Esophagus squamous epithelium (tissue), 4 donors: ENCODE measurements around the gene EEF1AKMT4.

Experiments
- POLR2A ChIP-seq, 4 donors: fragments of 450-650 bp; IDR thresholded peaks; one replicate each; pipeline ENCODE4 v1.6.1; 2017; ENCODE audit warnings: antibody characterized with exemption in 4 of 4, mild to moderate bottlenecking in 4 of 4, moderate library complexity in 3 of 4
- TF ChIP-seq, protein P1 (sequence below), 6 experiments: fragments of 450-650 bp in 4 of 6; fragments of 200-600 bp in 2 of 6; sonication (generic) in 2 of 6; IDR thresholded peaks; one replicate each; pipeline ENCODE4 v1.5.1; 2016 to 2019; ENCODE audit warnings: antibody characterized with exemption in 6 of 6, mild to moderate bottlenecking in 4 of 6, moderate library complexity in 4 of 6

- TF ChIP-seq, protein P1, sequence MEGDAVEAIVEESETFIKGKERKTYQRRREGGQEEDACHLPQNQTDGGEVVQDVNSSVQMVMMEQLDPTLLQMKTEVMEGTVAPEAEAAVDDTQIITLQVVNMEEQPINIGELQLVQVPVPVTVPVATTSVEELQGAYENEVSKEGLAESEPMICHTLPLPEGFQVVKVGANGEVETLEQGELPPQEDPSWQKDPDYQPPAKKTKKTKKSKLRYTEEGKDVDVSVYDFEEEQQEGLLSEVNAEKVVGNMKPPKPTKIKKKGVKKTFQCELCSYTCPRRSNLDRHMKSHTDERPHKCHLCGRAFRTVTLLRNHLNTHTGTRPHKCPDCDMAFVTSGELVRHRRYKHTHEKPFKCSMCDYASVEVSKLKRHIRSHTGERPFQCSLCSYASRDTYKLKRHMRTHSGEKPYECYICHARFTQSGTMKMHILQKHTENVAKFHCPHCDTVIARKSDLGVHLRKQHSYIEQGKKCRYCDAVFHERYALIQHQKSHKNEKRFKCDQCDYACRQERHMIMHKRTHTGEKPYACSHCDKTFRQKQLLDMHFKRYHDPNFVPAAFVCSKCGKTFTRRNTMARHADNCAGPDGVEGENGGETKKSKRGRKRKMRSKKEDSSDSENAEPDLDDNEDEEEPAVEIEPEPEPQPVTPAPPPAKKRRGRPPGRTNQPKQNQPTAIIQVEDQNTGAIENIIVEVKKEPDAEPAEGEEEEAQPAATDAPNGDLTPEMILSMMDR (IDR thresholded peaks at IDR 0.05): no peak
- TF ChIP-seq POLR2A (IDR thresholded peaks at IDR 0.05): no peak
These were observed 27.9 kb downstream of the EEF1AKMT4 start for GRCh38 chr3:184277366-184277765.
